ENCODE data around the gene DKKL1. TPM values are rescaled to one million over a fixed set of nuclear protein-coding genes. Genes with fewer than 3 reads are reported as not detected.

DKKL1 gene
- total and polyA plus RNA-seq, 2 of the 4 experiments (the other 2 are of a cell fraction) = 0.67 TPM; not detected in 1

DNA sequence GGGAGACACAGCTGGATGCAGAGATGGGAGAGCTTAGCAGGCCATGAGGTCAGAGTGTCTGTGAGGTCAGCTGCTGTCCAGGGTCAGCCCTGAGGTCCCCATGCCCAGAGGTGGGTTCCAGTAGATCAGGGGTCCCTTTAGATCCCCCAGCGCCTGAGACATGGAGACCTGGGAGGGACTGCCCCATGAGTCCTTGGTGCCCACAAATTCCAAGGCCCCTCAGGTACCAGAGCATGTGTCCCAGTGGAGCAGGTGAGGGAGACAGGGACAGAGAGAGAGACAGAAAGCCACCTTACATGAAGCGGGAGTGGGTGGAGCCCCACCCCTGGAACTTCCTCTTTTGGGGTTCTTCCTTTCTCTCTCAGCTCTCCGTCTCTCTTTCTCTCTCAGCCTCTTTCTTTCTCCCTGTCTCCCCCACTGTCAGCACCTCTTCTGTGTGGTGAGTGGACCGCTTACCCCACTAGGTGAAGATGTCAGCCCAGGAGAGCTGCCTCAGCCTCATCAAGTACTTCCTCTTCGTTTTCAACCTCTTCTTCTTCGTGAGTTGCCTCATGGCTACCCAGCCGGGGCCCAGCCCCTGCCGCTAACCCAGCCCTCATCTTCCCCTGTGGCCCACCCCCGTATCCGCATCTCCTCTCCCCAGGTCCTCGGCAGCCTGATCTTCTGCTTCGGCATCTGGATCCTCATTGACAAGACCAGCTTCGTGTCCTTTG is 28.4 kb upstream of the DKKL1 start, which contains the start of gene CD37:
CD37 (plus strand) TSS at position 336 of the 713 bp plus-strand sequence; CDS start at position 471, 135 bp downstream.
- Histone ChIP-seq H3K4me3 (ENCODE audit: insufficient read depth, low read depth, low read length) (no peak within 1 kb of the TSS), H3K56ac (ENCODE audit: extremely low read depth, insufficient read depth, low read length) (no peak within 1 kb of the TSS), H4K8ac (ENCODE audit: low read depth in 2 of 2, low read length in 2 of 2) (no peak within 1 kb of the TSS), H3K27ac (ENCODE audit: insufficient read depth, low read length) (no peak within 1 kb of the TSS), H2AK5ac (ENCODE audit: low read depth, low read length) (no peak within 1 kb of the TSS), H3K4me2 (ENCODE audit: low read depth, low read length) (no peak within 1 kb of the TSS), H3K23ac (ENCODE audit: low read depth, low read length) (no peak within 1 kb of the TSS), H3K4ac (ENCODE audit: low read depth, low read length) (no peak within 1 kb of the TSS), H3K18ac (ENCODE audit: low read depth, low read length) (no peak within 1 kb of the TSS), H2AFZ (replicated peaks; ENCODE audit: low read length, poor library complexity) (no peak within 1 kb of the TSS), H2BK15ac (ENCODE audit: low read depth, low read length) (no peak within 1 kb of the TSS), H3K79me1 (ENCODE audit: low read depth in 1 of 2, low read length in 2 of 2) (no peaks in the 10 kb centered on the region; a peak in 1 of 4 replicates), H2AK9ac (replicated peaks; ENCODE audit: low read depth, low read length, poor library complexity) (no peak within 1 kb of the TSS), H2BK5ac (ENCODE audit: low read depth, low read length, poor library complexity, severe bottlenecking) (no peak within 1 kb of the TSS), H3K9me1 (ENCODE audit: insufficient read depth, low read length) (peaks cover 8% of the 10 kb centered on the region; the same call in 1 of the 2 replicates), H4K91ac (ENCODE audit: insufficient read depth, low read depth, low read length) (no peak within 1 kb of the TSS), H4K20me1 (ENCODE audit: insufficient read depth, low read length) (peaks cover 5% of the 10 kb centered on the region; the same call in 1 of the 2 replicates), H3K27me3 (ENCODE audit: control insufficient read depth, insufficient read depth, low read length) (no peaks in the 10 kb centered on the region), H4K5ac (ENCODE audit: low read depth, low read length) (no peak within 1 kb of the TSS), H3K14ac (replicated peaks; ENCODE audit: low read depth, low read length) (no peak within 1 kb of the TSS), H3K9me3 (ENCODE audit: control insufficient read depth, insufficient read depth, low read length) (no peaks in the 10 kb centered on the region), H3K4me1 (ENCODE audit: control insufficient read depth, insufficient read depth, low read length) (no peaks in the 10 kb centered on the region), H3K9ac (ENCODE audit: low read depth, low read length) (no peak within 1 kb of the TSS), H2BK120ac (ENCODE audit: low read depth, low read length) (no peak within 1 kb of the TSS), H2BK20ac (ENCODE audit: low read depth, low read length) (no peak within 1 kb of the TSS), H3K36me3 (ENCODE audit: control insufficient read depth, insufficient read depth, low read length) (peaks cover 7% of the 10 kb centered on the region)
- no peak for DNase-seq
- dilution Hi-C loops (cut with HindIII; ENCODE audit: low sequenced_read_pairs, unreplicated experiment) (no loop called here), intact Hi-C loops (cut with micrococcal nuclease) (no loop called here), in situ Hi-C loops (cut with MboI; ENCODE audit: low sequenced_read_pairs) (no loop called here)
- CTCF ChIA-PET = no interaction called here
- WGBS, 2 experiments (ENCODE audit: extremely low coverage in 2 of 2, insufficient read length in 1 of 2) = 100% methylated on average over 2 of the region's 13 CpGs; no CpG with 5 or more reads in 1 of the 2 experiments
- BruUV-seq (replicated peaks) = no TSS peak
- TF ChIP-seq RFX5 (IDR thresholded peaks at IDR 0.05; ENCODE audit: low read depth, low read length) (no peak), RCOR1 (IDR thresholded peaks at IDR 0.05; ENCODE audit: insufficient replicate concordance, low read length) (no peak), FOS (IDR thresholded peaks at IDR 0.05; ENCODE audit: low read depth, low read length) (no peak), NFE2L2 (IDR thresholded peaks at IDR 0.05; ENCODE audit: low read depth, low read length) (no peak), SMC3 (IDR thresholded peaks at IDR 0.05; ENCODE audit: low read depth, low read length) (no peak), CEBPB (IDR thresholded peaks at IDR 0.05; ENCODE audit: low read depth, low read length) (no peak), MXI1 (IDR thresholded peaks at IDR 0.05; ENCODE audit: borderline replicate concordance, low read depth, low read length) (no peak), ELK1 (IDR thresholded peaks at IDR 0.05; ENCODE audit: borderline replicate concordance, low read depth, low read length) (no peak), RAD21 (IDR thresholded peaks at IDR 0.05; ENCODE audit: low read length) (no peak)
- TF ChIP-seq, protein P1, sequence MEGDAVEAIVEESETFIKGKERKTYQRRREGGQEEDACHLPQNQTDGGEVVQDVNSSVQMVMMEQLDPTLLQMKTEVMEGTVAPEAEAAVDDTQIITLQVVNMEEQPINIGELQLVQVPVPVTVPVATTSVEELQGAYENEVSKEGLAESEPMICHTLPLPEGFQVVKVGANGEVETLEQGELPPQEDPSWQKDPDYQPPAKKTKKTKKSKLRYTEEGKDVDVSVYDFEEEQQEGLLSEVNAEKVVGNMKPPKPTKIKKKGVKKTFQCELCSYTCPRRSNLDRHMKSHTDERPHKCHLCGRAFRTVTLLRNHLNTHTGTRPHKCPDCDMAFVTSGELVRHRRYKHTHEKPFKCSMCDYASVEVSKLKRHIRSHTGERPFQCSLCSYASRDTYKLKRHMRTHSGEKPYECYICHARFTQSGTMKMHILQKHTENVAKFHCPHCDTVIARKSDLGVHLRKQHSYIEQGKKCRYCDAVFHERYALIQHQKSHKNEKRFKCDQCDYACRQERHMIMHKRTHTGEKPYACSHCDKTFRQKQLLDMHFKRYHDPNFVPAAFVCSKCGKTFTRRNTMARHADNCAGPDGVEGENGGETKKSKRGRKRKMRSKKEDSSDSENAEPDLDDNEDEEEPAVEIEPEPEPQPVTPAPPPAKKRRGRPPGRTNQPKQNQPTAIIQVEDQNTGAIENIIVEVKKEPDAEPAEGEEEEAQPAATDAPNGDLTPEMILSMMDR (conservative IDR thresholded peaks at IDR 0.05; ENCODE audit: low read depth, low read length) = no peak
- TF ChIP-seq, protein P2, sequence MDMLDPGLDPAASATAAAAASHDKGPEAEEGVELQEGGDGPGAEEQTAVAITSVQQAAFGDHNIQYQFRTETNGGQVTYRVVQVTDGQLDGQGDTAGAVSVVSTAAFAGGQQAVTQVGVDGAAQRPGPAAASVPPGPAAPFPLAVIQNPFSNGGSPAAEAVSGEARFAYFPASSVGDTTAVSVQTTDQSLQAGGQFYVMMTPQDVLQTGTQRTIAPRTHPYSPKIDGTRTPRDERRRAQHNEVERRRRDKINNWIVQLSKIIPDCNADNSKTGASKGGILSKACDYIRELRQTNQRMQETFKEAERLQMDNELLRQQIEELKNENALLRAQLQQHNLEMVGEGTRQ (IDR thresholded peaks at IDR 0.05; ENCODE audit: low read depth, low read length) = no peak
- POLR2A ChIA-PET (ENCODE audit: unreplicated experiment) = interaction anchor here (0.6 kb wide), 1 partner anchor 45 kb away, joined by 10 read pairs; no protein-coding TSS in a partner anchor
- ATAC-seq (ENCODE audit: low read depth) = no peak
